Measurements from ENCODE around the gene CTDSPL2. TPM values are rescaled to one million over a fixed set of nuclear protein-coding genes. Genes with fewer than 3 reads are reported as not detected.

CTDSPL2 gene
- total RNA-seq, 1 donor from 2014 or later = 85.7 TPM

- peaks cover 7% of the 10 kb centered on the region for H3K9me3 Mint-ChIP-seq
- no peak overlapping the region for H3K4me3 Mint-ChIP-seq
- no peak overlapping the region for H3K27ac Mint-ChIP-seq (ENCODE audit: unreplicated experiment)
- TF ChIP-seq CTCF (conservative IDR thresholded peaks at IDR 0.05) = no peak
- H3K27me3 Mint-ChIP-seq (ENCODE audit: low read depth) = no peaks in the 10 kb centered on the region
- peaks cover 3% of the 10 kb centered on the region for H3K4me1 Mint-ChIP-seq
- H3K36me3 Mint-ChIP-seq (ENCODE audit: low read depth) = peaks cover 25% of the 10 kb centered on the region
- DNase-seq (ENCODE audit: low read depth, low spot score) = no peak
Measured at GRCh38 chr15:44468709-44469385, 41.4 kb downstream of the CTDSPL2 start.

- no peaks in the 10 kb centered on the region for H3K27me3 Mint-ChIP-seq (ENCODE audit: low read depth)
- H3K4me1 Mint-ChIP-seq = peaks cover 3% of the 10 kb centered on the region
- H3K36me3 Mint-ChIP-seq (ENCODE audit: low read depth) = peaks cover 25% of the 10 kb centered on the region
- H3K27ac Mint-ChIP-seq (ENCODE audit: unreplicated experiment) = no peak overlapping the region
- no peak for DNase-seq (ENCODE audit: low read depth, low spot score)
- H3K4me3 Mint-ChIP-seq = no peak overlapping the region
- no peak for TF ChIP-seq CTCF (conservative IDR thresholded peaks at IDR 0.05)
- H3K9me3 Mint-ChIP-seq = peaks cover 7% of the 10 kb centered on the region
Measured at GRCh38 chr15:44471885-44472455, 44.5 kb downstream of the CTDSPL2 start.

GRCh38 chr15:44479343-44479742 lies 51.9 kb downstream of the CTDSPL2 start:
- TF ChIP-seq CTCF (conservative IDR thresholded peaks at IDR 0.05) = no peak
- Mint-ChIP-seq H3K9me3 (no peaks in the 10 kb centered on the region), H3K4me1 (no peaks in the 10 kb centered on the region), H3K27me3 (ENCODE audit: low read depth) (no peaks in the 10 kb centered on the region), H3K36me3 (ENCODE audit: low read depth) (no peaks in the 10 kb centered on the region), H3K4me3 (no peak overlapping the region), H3K27ac (ENCODE audit: unreplicated experiment) (no peak overlapping the region)
- DNase-seq (ENCODE audit: low read depth, low spot score) = no peak

GRCh38 chr15:44482090-44482489 lies 54.7 kb downstream of the CTDSPL2 start:
- H3K36me3 Mint-ChIP-seq (ENCODE audit: low read depth) = no peaks in the 10 kb centered on the region
- no peak for DNase-seq (ENCODE audit: low read depth, low spot score)
- H3K9me3 Mint-ChIP-seq = no peaks in the 10 kb centered on the region
- H3K4me3 Mint-ChIP-seq = no peak overlapping the region
- H3K27ac Mint-ChIP-seq (ENCODE audit: unreplicated experiment) = peak overlapping the region; percentile 72
- TF ChIP-seq CTCF (conservative IDR thresholded peaks at IDR 0.05) = no peak
- H3K4me1 Mint-ChIP-seq = no peaks in the 10 kb centered on the region
- H3K27me3 Mint-ChIP-seq (ENCODE audit: low read depth) = no peaks in the 10 kb centered on the region

- no peak for DNase-seq (ENCODE audit: low read depth, low spot score)
- peaks cover 5% of the 10 kb centered on the region for H3K36me3 Mint-ChIP-seq (ENCODE audit: low read depth)
Measured at GRCh38 chr15:44485880-44486279, 58.5 kb downstream of the CTDSPL2 start.

More at GRCh38 chr15:44485880-44486279, 58.5 kb downstream of the CTDSPL2 start:
- H3K4me3 Mint-ChIP-seq = no peak overlapping the region
- TF ChIP-seq CTCF (conservative IDR thresholded peaks at IDR 0.05) = no peak
- H3K4me1 Mint-ChIP-seq = no peaks in the 10 kb centered on the region
- no peak overlapping the region for H3K27ac Mint-ChIP-seq (ENCODE audit: unreplicated experiment)
- no peaks in the 10 kb centered on the region for H3K9me3 Mint-ChIP-seq
- no peaks in the 10 kb centered on the region for H3K27me3 Mint-ChIP-seq (ENCODE audit: low read depth)

Measured in neural crest cell (in vitro differentiated cells).